OCI-LY7 (cell line): ENCODE results near the gene RBMS2.

Experiments used
- CTCF ChIP-seq: fragments of 200-600 bp; sonication (generic); conservative IDR thresholded peaks from 2 replicates; pipeline ENCODE4 v1.5.1; 2014; ENCODE audit warnings: mild to moderate bottlenecking, antibody characterized with exemption, low read length, moderate library complexity, mixed read lengths
- EZH2phosphoT487 ChIP-seq: fragments of 200-600 bp; sonication (generic); IDR thresholded peaks from 2 replicates; pipeline ENCODE4 v1.6.1; 2018; ENCODE audit warnings: low read depth, borderline replicate concordance, mild to moderate bottlenecking, mixed run types, antibody characterized with exemption, low read length, moderate library complexity, mixed read lengths

- TF ChIP-seq CTCF: no peak
- no peak for TF ChIP-seq EZH2phosphoT487
Observed at GRCh38 chr12:56518570-56518969, 3.0 kb upstream of the RBMS2 start.
